ENCODE results near the gene STEAP1B.

DNA sequence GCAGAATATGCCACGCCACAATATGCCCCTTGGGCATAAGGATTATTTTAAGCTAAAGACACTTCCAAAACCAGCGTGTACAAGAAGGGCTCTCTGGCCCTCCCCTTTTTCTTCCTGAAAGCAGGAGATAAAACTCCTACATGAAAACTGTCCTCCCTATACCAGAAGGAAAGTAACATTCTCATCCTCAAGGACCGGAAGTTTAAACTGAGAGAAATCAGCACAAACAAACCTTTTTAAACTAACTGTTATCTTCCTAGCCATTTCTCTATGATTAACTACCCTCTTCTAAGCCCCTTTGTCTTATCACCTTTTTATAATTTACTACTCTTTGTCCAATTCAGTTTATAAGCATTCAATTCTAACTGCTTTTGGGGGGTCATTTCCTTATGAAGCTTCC lies 126.6 kb downstream of the STEAP1B start:
- TF ChIP-seq CTCF (IDR thresholded peaks at IDR 0.05) = no peak
- TF ChIP-seq POLR2A (IDR thresholded peaks at IDR 0.05; ENCODE audit: low read depth) = no peak
- no peak for TF ChIP-seq EP300 (IDR thresholded peaks at IDR 0.05)

Measured in esophagus muscularis mucosa (tissue), 4 donors.